Renal pelvis (tissue), 4 donors: Measurements from ENCODE around the gene RPL31. TPM values are rescaled to one million over a fixed set of nuclear protein-coding genes. Genes with fewer than 3 reads are reported as not detected.
A peak's percentile ranks its signal among the peaks of the same experiment; 100 is the strongest.

Experiments
- DNase-seq: peaks from one replicate; pipeline ENCODE4 v3.0.0-alpha.2; 2013
- polyA plus RNA-seq, 3 donors: library from polyadenylated mRNA; unstranded; fragments of 120-200 nt; gene quantifications; one replicate each; pipeline ENCODE4 v1.2.1, GENCODE V29; 2013; ENCODE audit not compliant: insufficient read length in 3 of 3

Gene RPL31
- polyA plus RNA-seq, 3 donors = 2,438 to 2,978 (median 2,800) TPM

DNA sequence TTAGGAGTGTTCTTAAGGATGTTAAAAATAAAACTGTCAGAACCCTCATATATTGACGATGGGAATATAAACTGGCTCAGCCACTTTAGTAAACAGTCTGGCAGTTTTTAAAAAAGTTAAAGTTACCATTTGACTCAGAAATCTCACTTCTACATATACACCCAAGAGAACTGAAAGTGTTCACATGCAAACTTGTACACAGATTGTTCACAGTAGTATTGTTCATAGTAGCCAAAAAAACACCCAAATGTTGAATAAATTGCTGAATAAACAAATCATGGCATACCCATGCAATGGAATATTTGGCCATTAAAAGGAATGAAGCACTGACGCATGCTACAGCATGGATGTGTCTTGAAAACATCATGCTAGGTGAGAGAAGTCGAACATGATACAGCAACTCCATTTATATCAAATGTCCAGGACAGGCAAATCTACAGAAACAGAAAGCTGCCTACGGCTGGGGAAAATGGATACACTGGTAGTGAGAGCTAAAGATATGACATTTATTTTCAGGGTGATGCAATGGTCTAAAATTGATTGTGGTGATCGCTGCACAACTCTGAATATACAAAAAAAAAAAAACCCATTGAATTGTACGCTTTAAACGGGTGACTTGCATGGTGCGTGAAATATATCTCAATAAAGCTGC lies 10.1 kb downstream of the RPL31 start:
- DNase-seq = no peak

GRCh38 chr2:101012706-101013181 lies 10.7 kb downstream of the RPL31 start:
- DNase-seq = peak; percentile 55

GRCh38 chr2:101014264-101014857 lies 12.3 kb downstream of the RPL31 start:
- DNase-seq = no peak

- DNase-seq = no peak
Measured at GRCh38 chr2:101017371-101017770, 15.3 kb downstream of the RPL31 start.

DNA sequence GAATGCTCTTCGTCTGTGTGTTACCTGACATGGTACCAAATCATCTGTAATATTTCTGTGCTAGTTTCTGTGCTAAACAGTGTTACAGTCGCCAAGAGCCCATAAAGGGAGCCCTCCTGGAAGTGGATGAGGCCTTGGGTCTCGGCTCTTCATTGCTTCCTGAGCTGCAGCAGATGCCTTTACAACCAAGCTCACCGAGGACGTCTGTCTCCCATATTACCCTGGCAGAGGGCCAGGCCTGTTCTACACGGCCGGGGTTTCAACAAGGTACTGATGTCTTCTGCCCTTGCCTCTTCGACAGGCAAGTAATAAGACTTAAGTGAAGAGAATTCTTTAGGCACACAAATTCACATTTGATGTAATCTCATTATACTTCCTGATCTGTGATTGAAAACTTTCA lies 16.8 kb downstream of the RPL31 start:
- DNase-seq = no peak

DNA sequence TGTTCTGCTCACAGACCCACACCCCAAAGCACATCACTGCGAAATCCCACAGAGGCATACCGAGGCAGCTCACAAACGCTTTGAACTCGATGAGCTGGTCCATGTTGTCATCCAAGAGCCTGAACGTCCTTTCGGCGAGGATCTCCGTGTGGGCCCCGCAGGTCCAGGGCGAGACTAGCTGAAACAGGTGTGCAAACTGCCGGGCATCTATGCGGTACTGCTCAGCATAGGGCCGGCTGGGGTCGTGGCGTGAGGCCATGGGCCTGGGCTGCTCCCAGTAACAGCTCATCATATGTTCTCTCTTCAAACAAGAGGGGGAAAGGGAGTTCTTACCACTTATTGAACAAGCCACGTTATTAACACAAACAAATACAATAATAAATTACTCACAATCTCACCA lies 20.1 kb downstream of the RPL31 start:
- no peak for DNase-seq

DNA sequence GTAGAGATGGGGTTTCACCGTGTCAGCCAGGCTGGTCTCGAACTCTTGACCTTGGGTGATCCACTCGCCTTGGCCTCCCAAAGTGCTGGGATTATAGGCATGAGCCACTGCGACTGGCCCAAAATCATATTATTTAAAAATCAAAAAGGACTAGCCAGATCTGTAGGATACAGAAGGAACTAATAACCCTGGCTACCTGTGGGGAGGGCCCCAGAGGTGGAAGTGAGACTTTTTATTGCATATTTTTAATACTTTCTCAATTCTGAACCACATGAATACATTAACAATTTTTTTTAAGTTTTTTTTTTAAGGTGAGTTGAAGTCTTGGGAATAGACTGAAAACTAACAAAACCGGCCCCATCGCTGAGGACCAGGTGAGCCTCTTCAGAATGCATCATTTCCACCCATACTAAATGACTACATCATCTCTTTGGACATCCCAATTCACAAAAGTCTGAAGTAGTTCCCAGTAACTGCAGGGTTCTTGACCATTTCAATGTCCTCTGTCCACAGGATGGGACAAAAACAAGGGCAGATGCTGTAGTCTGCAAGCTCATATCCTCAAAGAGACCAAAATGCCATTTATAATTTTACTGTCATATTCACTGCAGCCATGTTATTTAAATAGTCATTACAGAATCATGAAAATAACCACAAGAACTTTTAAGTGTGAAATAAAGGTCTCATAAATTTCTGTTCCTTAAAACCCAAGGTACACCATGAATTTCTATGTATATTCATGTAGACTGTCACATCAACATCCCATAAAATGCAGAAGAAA lies 21.4 kb downstream of the RPL31 start:
- DNase-seq = no peak

DNA sequence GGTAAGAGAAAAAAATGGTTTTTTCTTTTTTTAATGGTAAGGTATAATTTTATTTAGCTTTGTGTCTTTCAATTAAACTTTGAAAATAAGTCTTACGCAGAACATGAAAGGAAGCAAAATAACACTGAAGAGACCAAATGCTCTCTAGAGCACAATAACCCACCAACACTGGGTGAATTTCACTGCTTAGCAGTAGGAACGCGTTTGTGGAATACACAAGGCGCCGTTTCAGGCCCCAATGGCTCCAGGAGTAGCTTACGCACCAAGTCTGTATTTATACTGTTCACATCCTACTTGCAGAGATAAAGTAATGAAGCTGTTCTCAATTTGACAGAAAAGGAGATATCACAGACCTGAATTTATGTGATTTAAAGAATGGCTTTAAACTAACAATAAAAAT lies 23.5 kb downstream of the RPL31 start:
- no peak for DNase-seq

DNA sequence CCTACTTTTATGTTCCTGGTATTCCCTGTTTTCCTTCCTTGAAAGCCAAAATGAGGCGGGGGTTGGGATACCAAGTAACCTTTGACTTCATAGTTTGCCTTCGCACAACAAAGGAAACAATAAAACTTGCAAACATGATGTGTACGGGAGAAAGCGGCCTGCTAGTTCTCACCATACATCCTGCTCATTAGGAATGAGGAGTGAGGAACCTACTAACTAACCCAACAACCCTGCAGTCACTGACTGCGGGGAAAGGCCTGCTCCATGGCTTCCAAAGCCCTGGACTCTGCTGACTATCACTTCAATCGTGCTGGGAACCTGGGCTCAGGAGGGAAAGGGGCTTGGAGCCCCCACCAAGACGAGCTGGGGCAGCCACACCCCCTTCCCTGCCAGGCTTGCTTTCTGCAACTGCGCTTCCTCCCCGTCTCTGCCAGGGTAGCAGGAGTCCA lies 24.2 kb downstream of the RPL31 start:
- no peak for DNase-seq

GRCh38 chr2:101026923-101027469 lies 24.9 kb downstream of the RPL31 start:
- DNase-seq = no peak

GRCh38 chr2:101027852-101028251 lies 25.8 kb downstream of the RPL31 start:
- DNase-seq = no peak

GRCh38 chr2:101030866-101031554 lies 28.9 kb downstream of the RPL31 start:
- DNase-seq = no peak

DNA sequence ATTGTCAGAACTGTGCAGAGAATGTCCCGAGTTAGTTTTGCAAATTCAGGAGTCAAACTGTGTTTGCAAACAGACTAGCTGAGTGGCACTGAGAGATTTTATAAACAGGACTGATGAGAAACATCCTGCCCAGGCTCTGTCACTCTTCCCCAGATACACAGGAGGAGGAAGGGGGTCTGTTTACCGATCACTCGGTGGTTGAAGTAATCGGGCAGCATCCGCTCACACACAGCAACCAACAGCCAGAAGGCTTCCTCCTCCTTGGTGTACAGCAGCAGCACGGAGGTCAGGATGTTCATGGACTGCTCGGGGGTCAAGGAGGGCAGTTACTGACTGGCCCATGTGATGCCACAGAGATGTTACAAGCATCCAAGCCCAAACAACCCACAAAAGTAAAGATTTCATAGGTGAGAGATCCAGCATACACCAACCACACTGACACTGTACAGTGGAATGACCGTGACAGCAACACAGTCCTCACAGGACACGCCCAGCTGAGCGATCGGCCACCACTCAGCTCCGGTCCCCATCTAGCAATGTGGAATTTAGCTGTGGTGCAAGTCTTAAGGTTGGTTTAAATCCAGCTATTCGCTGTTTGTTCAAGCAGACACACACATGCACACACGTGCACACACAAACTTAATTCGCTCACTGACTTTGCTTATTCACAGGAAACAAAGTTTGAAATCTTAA lies 30.1 kb downstream of the RPL31 start:
- no peak for DNase-seq

GRCh38 chr2:101036562-101036961 lies 34.5 kb downstream of the RPL31 start:
- peak; percentile 17 for DNase-seq

DNA sequence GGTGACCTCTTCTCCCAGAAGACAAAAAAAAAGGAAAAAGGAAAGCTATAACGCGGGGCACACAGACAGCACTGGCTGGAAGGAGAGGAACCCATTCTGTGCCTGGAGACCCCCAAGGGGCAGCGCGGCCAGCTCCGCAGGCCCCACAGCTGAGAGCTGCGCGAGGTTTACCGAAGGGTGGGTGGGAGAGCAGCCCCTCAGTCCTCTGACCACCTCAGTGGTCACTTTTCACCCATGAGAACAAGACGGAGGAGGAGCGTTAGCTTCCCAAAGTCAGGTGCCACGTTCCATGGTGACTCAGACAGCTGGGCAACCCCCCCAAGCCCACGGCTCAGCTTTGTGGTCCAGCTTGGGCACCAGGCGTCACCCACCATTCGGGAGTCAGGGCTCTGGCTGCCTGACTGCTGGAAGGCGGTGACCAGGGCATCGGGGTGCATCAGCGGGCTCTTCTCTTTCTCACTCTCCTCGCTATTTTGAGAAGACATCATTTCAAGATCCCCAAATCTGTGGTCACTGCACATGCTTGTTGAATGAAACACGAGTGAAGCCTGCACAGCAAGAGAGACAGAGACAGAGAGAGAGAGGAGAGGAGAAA lies 35.2 kb downstream of the RPL31 start:
- no peak for DNase-seq

DNA sequence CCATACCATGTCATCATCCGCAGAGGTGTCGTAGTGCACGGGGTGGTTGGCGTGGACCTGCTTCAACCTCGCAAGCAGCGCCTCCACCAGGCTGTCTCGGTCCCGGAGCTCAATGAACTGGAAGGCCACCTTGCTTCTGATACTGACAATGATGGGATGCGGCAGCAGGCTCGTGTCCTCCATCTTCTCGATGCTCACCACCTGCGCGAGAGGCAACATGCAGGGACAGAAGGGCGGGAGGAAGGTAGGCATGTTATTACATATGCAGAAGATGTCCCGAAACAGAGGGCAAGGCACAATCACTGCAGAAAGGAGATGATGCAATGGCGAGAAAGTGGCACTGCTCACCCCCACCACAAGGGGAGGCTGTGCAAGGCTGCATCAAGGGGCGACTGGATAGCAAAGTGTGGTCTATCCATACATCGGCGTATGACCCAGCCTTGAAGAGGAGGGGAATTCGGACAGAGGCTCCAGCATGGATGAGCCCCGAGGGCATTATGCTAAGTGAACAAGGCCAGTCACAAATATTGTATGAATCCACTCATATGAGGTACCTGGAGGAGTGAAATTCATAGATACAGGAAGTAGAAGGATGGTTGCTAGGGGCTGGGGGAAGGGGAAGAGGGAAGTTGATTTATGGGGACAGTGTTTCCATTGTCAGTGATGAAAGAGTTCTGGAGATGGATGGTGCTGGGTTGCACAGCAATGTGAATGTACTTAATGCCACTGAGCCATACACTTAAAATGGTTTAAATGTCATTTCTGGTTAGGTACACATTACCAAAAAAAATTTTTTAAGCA lies 36.6 kb downstream of the RPL31 start:
- DNase-seq = no peak

DNA sequence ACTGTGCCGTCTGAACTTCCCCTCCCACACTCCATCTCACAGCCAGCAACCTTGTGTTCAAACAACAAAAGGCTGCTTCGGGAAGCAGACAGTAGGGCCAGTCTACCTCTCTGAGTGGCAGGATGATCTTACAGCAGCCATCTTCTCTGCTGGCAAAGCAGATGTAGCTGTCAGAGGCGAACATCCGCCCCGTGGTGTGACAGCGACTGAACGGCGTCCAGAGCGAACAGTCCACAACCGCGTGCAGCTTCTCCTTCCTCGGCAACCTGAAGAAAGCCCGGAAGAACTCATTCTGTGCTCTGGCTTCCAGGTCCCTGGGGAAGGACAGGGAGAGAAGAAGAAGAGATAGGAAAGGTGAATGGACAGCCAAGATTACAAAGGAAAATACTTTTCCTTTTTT lies 38.0 kb downstream of the RPL31 start:
- no peak for DNase-seq

GRCh38 chr2:101040761-101041160 lies 38.7 kb downstream of the RPL31 start:
- no peak for DNase-seq

GRCh38 chr2:101041413-101041812 lies 39.3 kb downstream of the RPL31 start:
- no peak for DNase-seq

- DNase-seq = no peak
Measured at GRCh38 chr2:101045330-101045729, 43.2 kb downstream of the RPL31 start.
